HL-60 (cell line): ENCODE results near the gene RNF103.

ENCODE experiments used
- POLR2AphosphoS5 ChIP-seq: IDR thresholded peaks from 2 replicates; pipeline ENCODE4 v1.6.1; 2012; ENCODE audit warnings: low read depth
- TF ChIP-seq, protein P1 (sequence below): IDR thresholded peaks from one replicate; pipeline ENCODE4 v1.5.1; 2011; ENCODE audit warnings: low read length, control low read depth, inconsistent platforms; ENCODE audit not compliant: insufficient read depth

DNA sequence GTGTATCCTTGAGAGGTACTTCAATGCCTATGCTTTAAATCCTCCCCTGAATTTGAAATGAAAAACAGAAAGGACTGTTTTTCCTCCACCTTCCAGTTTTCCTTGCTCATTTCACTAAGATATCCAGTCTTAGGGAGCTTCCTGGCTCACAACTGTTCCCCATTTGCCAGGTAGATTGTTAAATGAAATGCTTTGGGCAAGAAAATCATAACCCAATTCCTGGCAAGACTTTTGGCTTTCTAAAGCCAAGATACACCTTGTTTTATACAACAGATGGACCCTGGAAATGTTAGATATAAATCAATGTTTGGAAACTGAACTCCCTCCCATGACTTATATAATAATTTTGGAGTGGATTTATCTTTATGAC lies 56.9 kb downstream of the RNF103 start:
- TF ChIP-seq, protein P1, sequence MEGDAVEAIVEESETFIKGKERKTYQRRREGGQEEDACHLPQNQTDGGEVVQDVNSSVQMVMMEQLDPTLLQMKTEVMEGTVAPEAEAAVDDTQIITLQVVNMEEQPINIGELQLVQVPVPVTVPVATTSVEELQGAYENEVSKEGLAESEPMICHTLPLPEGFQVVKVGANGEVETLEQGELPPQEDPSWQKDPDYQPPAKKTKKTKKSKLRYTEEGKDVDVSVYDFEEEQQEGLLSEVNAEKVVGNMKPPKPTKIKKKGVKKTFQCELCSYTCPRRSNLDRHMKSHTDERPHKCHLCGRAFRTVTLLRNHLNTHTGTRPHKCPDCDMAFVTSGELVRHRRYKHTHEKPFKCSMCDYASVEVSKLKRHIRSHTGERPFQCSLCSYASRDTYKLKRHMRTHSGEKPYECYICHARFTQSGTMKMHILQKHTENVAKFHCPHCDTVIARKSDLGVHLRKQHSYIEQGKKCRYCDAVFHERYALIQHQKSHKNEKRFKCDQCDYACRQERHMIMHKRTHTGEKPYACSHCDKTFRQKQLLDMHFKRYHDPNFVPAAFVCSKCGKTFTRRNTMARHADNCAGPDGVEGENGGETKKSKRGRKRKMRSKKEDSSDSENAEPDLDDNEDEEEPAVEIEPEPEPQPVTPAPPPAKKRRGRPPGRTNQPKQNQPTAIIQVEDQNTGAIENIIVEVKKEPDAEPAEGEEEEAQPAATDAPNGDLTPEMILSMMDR, result no peak
- TF ChIP-seq POLR2AphosphoS5, result no peak
